HG02973 (cell line): ENCODE data around the gene TWIST2.

Source experiments
- ATAC-seq: cut with Tn5 transposase; IDR thresholded peaks from one replicate; pipeline ENCODE4 v1.9.1; 2021; ENCODE audit warnings: moderate library complexity; ENCODE audit not compliant: unreplicated experiment

Gene TWIST2

DNA sequence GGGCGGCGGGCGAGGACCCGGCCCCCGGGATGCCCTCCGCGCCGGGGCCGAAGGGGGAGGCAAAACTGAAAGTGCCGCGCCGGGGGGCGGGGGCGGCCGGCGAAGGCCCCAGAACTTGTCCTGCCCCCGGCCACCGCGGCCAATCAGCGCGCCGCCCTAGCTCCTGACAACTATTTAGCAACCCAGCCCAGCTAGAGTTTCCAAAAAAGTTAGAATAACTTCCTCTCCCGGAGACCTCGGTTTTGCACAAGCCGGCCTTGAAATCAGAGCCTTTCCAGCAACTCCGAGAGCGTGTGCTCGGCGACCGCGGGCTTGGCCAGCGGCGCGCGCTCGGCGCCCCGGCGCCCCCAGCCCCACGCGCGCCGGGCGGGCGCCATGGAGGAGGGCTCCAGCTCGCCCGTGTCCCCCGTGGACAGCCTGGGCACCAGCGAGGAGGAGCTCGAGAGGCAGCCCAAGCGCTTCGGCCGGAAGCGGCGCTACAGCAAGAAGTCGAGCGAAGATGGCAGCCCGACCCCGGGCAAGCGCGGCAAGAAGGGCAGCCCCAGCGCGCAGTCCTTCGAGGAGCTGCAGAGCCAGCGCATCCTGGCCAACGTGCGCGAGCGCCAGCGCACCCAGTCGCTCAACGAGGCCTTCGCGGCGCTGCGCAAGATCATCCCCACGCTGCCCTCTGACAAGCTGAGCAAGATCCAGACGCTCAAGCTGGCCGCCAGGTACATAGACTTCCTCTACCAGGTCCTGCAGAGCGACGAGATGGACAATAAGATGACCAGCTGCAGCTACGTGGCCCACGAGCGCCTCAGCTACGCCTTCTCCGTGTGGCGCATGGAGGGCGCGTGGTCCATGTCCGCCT is at the start of gene TWIST2:
Gene TWIST2 (plus strand): TSS at position 245 of the 850 bp plus-strand sequence. CDS start 131 bp downstream, at position 376.
- ATAC-seq, result no peak

DNA sequence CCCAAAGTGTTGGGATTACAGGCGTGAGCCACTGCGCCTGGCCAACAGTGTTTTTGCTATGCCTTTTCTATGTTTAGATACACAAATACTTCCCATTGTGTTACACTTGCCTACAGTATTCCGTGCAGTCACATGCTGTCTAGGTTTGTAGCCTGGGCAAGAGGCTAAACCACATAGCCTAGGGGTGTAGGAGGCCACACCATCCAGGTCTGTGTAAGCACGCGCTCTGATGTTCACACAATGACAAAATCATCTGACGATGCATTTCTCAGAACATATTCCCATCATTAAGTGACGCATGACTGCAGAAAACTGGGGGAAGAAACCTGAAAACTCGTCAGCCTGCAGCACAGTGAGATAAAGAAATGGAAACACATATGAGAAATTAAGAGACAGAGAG is 46.1 kb upstream of the TWIST2 start:
- ATAC-seq, result no peak

GRCh38 chr2:238802957-238803356 is 44.9 kb upstream of the TWIST2 start:
- ATAC-seq, result no peak

DNA sequence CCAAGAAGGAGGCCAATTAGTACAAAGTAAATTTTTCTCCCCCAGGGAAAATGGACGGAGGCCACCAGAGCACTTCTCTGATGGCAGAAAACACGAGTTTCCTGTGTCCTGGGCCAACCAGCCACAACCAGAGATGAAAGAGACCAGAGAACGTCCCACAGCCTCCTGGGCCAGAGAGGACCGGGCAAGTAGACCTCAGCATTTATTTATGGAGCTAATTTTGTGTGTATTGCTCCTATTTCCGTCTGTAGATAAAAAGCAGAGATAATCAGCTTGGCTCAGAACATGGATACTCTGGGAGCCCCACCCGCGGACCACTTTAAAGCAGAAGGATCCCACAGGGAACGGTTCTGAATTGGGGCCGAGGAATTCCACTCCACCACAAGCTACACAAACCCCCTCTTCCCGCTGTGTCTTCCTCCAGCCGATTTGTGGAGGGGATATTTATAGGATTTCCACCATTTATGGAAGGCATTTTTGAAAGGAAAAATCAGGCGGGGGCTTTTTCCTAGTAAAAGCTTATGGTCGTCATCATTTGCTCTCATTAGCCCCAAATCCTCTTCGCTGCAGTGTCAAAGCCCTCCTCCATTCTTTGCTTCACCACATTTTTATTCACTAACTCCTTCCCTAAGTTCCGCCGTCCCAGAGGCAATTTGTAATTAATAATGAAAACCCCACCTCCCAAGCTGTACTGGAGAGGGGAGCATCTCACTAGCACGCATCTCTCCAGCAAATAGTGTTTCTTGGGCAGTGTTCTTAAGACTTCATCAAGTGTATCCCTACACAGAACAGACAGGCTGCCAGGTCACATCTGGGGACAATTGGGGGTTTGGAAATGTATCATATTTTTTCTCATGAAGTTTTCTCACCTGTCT is 43.7 kb upstream of the TWIST2 start:
- no peak for ATAC-seq

DNA sequence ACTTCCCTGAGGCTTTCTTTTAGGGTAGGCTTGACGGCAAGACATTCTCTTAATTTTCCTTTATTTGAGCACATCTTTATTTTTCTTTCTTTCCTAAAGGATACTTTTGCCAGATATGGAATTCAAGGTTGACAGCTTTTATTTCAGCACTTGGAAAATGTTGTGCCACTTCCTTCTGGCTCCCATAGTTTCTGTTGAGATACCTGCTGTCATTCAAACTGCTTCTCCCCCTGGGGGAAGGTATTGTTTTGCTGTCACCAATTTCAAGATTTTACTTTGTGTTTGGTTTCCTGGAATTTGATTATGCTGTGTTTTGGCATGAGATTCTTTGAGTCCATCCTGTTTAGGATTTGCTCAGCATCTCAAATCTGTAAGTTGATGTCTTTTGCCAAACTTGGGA is 39.1 kb upstream of the TWIST2 start:
- ATAC-seq, result no peak

- ATAC-seq, result no peak
These were observed 37.6 kb upstream of the TWIST2 start for GRCh38 chr2:238810321-238810720.

- ATAC-seq, result no peak
These were observed 36.6 kb upstream of the TWIST2 start for GRCh38 chr2:238811293-238811692.

GRCh38 chr2:238811759-238812158 is 36.1 kb upstream of the TWIST2 start:
- ATAC-seq, result no peak

DNA sequence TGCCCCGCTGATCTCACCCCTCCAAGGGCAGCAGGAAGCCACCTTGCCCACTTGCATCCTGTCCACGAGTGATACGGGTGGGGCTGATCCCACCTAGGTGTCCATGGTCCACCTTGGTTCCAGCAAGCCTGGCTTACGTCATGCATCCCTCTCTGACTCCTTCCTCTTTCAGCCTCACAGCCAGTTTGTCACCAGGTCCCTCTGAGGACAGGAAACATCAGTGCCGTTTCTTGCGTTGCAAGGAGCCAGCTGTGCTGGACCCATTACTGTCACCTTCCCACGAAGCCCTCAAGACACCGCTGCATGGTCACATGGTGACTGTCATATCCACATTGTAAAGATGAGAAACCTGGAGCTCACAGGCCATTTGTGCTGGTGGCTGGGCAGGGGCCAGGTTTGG is 34.8 kb upstream of the TWIST2 start:
- no peak for ATAC-seq

DNA sequence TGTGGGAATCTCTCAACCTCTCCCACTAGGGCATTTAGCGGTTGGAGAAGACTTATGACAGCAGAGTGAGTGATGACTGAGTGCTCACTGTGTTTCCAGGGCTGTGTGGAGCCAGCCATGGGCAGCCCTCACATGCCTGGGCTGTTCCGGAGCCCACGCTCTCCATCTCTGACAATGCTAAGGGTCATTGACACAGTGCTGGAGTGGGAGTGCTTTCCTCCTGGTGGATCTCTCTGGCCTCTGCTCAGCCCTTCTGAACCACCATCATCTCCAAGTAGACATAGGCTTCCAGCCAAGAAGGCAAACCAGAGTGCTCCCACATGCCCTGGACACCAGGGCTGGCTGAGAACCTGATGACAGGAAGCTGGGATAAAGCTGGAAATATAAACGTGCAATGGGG is 33.1 kb upstream of the TWIST2 start:
- no peak for ATAC-seq

DNA sequence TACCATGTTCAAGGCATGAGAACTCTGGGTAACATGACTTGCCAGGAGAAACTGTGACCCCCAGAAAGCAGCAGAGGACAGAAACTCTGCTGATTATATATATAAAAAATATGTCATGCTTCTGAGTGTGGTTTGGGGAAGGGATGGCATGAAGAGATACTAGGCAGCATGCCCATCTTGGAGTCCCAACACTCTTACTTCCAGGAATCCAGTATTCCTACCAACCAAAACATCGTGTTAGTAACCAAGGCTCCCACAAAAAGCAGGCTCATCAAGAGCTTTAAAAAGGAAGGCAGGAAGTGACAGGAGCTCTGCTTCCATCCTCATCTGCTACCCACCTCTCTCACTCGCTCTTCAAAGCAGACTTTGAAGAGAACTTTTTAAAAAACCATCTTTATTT is 31.6 kb upstream of the TWIST2 start:
- no peak for ATAC-seq

DNA sequence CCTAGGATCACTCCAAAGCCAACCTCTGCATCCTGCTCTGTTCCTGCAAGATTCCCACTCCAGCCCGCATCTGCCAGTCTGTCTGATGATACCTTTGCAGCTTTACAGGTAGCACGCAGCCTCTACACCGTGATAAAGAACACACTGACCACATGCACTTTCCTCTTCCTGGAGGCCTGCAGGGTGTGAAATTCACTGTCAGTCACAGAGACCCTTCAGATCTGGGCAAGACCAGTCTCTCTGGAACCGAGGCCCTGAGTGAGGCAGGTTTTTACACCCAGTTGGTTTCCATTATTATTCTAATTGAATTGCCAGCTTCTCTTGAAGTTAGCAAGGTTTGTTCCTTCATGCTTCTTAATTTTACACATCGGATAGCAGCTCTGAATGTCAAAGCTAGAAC is 30.5 kb upstream of the TWIST2 start:
- ATAC-seq, result no peak

- ATAC-seq, result no peak
These were observed 30.0 kb upstream of the TWIST2 start for GRCh38 chr2:238817891-238818290.

- no peak for ATAC-seq
These were observed 29.3 kb upstream of the TWIST2 start for GRCh38 chr2:238818561-238818960.

DNA sequence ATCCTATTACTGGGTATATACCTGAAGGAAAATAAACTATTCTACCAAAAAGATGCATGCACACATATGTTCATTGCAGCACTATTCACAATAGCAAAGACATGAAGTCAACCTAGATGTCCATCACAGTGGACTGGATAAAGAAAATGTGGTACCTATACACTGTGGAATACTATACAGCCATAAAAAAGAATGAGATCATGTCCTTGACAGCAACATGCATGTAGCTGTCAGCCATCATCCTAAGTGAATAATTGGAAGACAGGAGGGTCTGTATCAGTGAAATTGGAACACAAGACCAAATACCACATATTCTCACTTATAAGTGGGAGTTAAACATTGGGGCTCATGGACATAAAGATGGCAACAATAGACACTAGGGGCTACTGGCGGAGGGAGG is 27.7 kb upstream of the TWIST2 start:
- ATAC-seq, result no peak

DNA sequence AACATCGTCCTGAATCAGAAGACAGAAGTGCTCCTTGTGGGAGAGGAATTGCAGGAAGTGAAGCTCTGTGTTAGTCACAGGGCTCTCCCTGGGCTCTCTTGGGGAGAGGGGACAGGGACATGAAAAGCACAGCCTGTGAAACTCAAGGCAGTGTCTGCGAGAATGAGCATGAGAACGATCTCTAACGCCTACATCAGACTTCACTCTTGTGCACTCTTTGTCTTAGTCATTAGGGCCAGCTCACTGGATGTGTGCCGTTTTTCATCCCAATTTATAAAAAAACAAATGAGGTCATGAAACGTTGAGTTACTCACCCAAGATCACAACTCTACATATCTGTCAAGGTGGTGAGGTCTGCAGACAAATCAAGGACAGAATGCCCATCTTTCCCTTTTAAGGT is 27.0 kb upstream of the TWIST2 start:
- no peak for ATAC-seq

- no peak for ATAC-seq
These were observed 26.5 kb upstream of the TWIST2 start for GRCh38 chr2:238821391-238821790.

- no peak for ATAC-seq
These were observed 25.8 kb upstream of the TWIST2 start for GRCh38 chr2:238821944-238822670.

DNA sequence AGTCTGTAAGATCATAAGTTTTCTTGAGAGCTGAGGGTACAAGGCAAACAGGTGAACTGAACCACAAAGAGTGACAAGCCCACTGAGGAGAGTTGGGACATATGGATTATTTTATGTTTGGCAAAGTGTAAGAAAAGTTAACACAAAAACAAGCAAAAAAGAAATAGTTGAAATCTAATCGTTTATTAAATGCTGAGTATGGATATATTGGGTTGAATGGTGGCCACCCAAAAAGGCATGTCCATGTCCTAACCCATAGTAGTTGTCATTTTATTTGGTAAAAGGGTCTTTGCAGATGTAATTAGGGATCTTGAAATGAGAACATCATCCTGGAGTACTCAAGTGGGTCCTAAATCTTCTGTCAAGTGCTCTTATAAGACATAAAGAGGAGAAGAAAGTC is 24.9 kb upstream of the TWIST2 start:
- no peak for ATAC-seq

- no peak for ATAC-seq
These were observed 16.7 kb upstream of the TWIST2 start for GRCh38 chr2:238831177-238831576.

DNA sequence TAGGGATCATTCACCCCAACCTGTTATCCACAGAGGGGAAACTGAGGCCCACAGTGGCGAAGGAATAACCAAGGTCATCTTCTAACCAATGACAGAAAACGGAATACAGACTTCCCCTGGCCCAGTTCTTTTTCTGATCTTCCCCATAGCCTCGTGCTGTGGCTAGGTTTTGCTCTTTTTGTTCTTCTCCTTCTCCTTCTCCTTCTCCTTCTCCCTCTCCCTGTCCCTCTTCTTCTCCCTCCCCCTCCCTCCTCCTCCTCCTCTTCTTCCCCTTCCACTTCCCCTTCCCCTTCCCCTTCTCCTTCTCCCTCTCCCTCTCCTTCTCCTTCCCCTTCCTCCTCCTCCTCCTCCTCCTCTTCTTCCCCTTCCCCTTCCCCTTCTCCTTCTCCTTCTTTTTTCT is 12.9 kb upstream of the TWIST2 start:
- ATAC-seq, result no peak
